ENCODE measurements around the gene MTRF1L.
A peak's percentile ranks its signal among the peaks of the same experiment; 100 is the strongest.
"Not testable (repeated sequence)": the region's sequence is repeated elsewhere in the genome, so short reads cannot be mapped to it uniquely, and the experiment has no call there.

MTRF1L gene

GRCh38 chr6:152969688-152970418 lies 32.7 kb downstream of the MTRF1L start:
- DNase-seq (ENCODE audit: low spot score): no peak

DNA sequence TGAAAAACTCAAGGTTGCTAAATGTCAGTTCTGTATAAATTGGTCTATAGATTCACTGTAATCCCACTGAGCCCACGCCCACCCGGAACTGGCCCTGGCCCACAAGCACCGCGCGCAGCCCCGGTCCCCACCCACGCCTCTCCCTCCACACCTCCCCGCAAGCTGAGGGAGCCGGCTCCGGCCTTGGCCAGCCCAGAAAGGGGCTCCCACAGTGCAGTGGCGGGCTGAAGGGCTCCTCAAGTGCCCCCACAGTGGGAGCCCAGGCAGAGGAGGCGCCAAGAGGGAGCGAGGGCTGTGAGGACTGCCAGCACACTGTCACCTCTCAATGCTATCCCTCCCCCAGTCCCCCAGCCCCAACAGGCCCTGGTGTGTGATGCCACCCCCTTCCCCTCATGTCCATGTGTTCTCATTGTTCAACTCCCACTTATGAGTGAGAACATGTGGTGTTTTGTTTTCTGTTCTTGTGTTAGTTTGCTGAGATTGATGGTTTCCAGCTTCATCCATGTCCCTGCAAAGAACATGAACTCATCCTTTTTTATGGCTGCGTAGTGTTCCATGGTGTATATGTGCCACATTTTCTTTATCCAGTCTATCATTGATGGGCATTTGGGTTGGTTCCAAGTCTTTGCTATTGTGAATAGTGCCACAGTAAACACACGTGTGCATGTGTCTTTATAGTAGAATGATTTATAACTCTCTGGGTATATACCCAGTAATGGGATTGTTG lies 36.2 kb downstream of the MTRF1L start:
- not testable (repeated sequence) for DNase-seq (ENCODE audit: low spot score)

DNA sequence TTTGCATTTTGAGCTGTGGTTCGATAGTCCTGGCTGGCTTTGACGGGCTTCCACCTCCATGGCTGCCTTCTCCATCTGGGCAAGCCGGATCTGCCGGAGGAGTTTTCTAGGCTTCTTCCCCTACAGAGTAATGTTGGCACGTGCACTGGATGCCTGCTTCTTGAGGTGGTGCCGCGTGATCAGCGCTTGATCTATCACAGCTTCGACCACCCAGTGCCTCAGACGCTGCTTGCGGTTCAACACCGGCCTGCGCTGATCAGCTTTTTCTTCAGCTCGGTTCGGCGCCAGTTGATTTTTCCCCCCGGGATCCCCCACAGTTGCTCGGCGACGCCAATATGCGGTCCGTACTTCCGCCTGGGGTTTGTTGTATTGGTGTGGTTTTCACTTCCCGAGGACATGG lies 43.2 kb downstream of the MTRF1L start:
- no peak for DNase-seq (ENCODE audit: low spot score)

DNA sequence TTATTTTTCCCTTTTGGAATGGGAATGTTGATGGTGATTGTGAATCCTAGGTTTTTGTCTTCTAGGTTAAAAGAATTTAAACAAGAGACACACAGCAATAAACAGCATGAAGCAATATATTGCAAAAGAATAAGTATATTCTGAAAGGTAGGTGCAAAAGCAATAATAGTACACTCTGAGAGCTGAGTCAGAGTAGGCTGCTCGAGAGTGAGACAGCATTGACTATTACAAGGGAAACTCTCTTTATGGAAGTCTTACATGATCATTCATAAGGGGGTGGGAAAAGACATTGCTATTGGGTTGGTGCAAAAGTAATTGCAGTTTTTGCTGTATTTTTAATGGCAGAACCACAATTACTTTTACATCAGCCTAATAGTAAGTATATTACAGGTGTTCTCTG lies 44.7 kb downstream of the MTRF1L start:
- no peak for DNase-seq (ENCODE audit: low spot score)

- no peak for DNase-seq (ENCODE audit: low spot score)
Observed at GRCh38 chr6:152954443-152954842, 48.1 kb downstream of the MTRF1L start.

DNA sequence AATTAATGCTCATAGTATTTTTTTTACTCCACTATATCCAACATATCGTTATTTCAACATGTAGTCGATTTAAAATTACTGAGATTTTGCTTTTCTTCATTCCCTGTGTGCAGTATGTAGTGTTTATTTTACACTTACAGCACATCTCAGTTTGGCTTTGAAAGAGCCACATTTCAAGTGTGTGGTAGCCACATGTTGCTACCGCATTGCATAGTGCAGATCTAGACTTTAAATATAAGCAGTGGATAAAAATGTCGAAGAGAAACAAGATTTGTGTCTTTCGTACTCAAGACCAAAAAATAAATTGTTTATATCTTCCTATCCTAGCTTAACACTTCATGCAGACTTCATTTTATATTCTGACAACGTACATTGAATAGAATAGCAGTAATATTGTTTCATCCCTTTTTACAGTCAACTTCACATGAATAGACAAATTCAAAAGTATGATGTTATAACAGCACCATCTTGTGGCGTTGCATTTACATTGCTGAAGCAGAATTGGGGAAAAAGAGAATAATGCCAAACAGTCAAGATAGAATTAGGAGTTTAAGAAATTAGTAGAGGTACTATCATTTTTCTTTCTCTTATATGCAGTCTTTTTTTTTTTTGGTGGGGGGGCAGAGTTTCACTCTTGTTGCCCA lies 49.5 kb downstream of the MTRF1L start:
- peak; percentile 19 for DNase-seq (ENCODE audit: low spot score)

- no peak for DNase-seq (ENCODE audit: low spot score)
Observed at GRCh38 chr6:152952045-152952444, 50.5 kb downstream of the MTRF1L start.

- no peak for DNase-seq (ENCODE audit: low spot score)
Observed at GRCh38 chr6:152950240-152950639, 52.3 kb downstream of the MTRF1L start.

- DNase-seq (ENCODE audit: low spot score): peak; percentile 28
Observed at GRCh38 chr6:152948150-152948768, 54.2 kb downstream of the MTRF1L start.

DNA sequence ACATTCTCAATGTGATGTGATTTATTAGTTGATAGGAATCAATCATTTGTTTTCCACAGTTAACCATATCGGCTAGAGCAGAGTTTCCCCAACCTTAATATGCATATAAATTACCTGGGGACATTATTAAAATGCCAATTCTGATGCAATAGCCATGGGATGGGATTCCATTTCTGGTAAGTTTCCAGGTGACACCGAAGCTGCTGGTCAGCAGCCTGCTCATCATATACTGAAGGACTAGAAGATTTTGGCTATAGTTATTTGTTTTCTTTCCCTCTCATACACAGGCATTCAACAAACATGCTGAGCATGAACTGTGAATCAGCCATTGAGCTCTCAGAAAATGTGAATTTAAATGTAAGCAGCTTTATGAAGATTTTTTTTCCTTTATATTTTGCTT lies 55.5 kb downstream of the MTRF1L start:
- no peak for DNase-seq (ENCODE audit: low spot score)

- no peak for DNase-seq (ENCODE audit: low spot score)
Observed at GRCh38 chr6:152946484-152946883, 56.0 kb downstream of the MTRF1L start.

DNA sequence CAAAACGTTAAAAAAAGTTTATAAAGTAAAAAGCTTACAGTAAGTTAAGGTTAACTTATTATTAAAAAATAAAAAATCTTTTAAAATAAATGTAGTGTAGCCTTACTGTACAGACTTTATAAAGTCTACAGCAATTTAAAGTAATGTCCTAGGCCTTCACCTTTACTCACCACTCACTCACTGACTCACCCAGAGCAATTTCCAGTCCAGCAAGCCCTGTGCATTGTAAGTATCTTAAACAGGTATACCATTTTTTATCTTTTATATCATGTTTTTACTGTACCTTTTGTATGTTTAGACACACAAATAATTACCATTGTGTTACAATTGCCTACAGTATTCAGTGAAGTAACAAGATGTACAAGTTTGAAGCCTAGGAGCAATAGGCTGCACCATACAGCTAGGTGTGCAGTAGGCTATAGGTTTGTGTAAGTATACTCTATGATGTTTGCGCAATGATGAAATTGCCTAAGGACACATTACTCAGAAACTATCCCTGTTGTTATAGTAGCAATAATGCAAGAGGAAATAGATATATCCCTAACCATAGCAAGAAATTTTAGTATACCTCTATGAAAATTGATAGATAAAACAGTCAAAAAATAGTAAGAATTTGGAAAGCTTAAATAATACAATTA lies 59.1 kb downstream of the MTRF1L start:
- DNase-seq (ENCODE audit: low spot score): no peak

DNA sequence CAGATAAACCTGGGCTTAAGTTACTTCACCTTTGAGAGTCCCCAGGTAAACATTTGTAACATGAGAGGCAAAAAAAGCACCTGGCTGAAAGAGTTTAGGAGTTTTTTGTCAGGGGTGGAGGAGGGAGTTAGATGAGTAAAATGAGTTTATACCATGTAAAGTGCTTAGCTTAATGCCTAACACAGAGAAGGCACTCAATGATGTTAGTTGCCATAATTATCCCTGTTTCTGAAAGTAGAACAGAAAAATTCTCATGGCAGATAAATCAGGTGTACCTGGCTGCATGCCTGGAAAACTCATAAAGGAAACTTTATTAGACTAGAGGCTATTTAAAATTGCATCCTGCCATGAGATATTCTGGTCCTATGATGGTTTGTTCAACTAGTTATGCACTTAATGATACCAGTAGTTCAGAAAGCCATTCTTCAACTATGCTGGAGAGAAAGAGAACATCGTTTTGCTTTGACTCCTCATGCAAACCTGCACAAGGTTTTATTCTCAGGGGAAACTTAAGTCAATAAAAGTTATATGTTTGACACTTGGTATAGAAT lies 60.1 kb downstream of the MTRF1L start:
- DNase-seq (ENCODE audit: low spot score): no peak

DNA sequence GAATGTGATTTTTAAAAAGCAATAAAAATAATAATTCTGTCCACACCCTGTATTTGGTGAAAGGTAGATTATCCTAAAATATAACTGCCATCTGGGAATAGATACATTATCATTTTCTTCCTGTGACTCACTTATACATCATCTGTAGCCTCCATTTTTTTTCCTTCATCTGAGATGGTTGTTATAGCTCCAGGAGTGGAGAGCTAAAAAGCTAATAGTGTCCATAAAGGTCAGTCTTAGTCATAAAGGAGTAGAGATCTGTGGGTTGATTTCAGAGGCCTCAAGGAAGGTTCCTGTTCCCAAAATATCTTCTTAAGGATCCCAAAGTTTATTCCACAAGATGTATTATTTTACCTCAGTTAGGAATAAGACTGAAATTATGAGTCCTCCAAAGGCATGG lies 60.8 kb downstream of the MTRF1L start:
- DNase-seq (ENCODE audit: low spot score): no peak
